ENCODE data around the gene NDUFS3.
A peak's percentile ranks its signal among the peaks of the same experiment; 100 is the strongest.
"Not testable (repeated sequence)": the region's sequence is repeated elsewhere in the genome, so short reads cannot be mapped to it uniquely, and the experiment has no call there.

Gene NDUFS3
- 29.7 to 44.8 (median 33.7) reads per million in 3 donors for total RNA-seq

DNA sequence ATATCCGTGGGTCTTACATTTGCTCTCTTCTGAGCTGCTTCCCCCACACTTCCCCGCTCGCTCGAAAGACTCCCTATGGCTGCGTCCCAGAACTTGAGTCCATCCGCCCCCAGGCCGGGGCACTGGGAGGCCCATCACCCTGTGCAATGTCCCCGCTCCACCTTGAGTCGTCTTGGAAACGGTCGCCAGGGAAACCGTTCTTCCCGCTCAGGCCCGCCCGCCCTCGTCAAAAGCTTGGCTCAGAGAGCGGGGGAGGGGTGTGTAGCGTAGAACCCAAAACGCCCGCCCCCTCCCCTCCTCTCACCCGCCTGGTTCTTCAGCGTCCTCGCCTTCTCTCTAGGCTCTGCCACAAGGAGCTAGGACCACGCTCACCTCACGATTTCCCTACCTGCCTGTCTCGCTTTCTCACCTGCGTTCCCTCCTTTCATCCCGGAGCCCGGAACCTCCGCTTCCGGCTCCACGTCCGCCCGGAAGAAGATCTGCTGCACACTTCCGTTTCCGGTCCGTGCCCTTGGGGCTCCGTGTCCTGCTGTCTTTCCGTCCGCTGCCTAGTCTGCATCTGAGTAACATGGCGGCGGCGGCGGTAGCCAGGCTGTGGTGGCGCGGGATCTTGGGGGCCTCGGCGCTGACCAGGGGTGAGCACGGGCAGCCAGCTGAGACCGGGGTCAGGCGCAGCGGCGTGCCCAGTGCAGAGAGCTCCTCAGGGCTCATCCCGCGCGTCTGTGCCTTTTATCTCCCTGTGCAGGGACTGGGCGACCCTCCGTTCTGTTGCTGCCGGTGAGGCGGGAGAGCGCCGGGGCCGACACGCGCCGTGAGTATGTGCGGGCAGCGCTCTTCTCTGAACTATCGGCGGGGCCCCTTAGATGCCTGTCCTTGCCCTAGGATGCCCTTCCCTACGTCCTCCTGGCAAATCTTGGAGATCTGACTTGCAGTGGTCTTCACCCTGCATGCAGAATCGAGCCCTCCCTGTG is at the start of gene NDUFS3, which contains the start of gene KBTBD4:
TSS of gene NDUFS3 (plus strand) at position 551 of the 971 bp plus-strand sequence. CDS start at position 569, 18 bp downstream.
TSS of gene KBTBD4 (minus strand) at position 447 of the 971 bp plus-strand sequence. CDS start at position 428, 19 bp downstream.
- peaks cover 25% of the 10 kb centered on the region for H3K4me1 ChIP-seq (ENCODE audit: control insufficient read depth, insufficient read depth, low read length, poor library complexity, severe bottlenecking)
- H3K27me3 ChIP-seq (replicated peaks; ENCODE audit: control insufficient read depth, insufficient read depth, low read length, poor library complexity, severe bottlenecking), result no peaks in the 10 kb centered on the region
- no peaks in the 10 kb centered on the region for H3K9me3 ChIP-seq (ENCODE audit: control insufficient read depth, low read length)
- H3K27ac ChIP-seq (ENCODE audit: insufficient read depth, low read length, poor library complexity, severe bottlenecking), result peak within 1 kb of the TSS; percentile 91
- DNase-seq, result peak; percentile 80 to 86 (median 81)
- peaks cover 36% of the 10 kb centered on the region for H3K36me3 ChIP-seq (ENCODE audit: control insufficient read depth, insufficient read depth, low read length)
- peak within 1 kb of the TSS; percentile 86 for H3K4me3 ChIP-seq (ENCODE audit: insufficient read depth, low read depth, low read length, poor library complexity, severe bottlenecking)

DNA sequence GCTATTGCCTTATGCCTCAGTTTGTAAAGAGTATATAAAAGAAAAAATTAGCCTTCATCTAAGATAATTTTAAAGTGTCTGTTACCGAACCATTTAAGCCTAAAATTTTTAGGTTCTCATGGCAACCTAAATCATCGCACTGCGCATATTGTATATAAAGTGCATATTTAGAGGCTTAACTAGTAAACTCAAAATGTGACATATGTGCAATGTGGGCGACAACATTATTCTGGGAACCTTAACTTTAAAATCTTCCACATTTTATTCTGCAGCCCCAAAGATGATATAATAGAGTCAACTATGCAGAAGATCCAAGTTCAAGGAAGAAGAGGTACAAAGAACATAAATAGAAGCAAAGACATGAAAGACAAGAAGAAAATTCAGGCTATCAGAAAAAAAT is 48.9 kb upstream of the NDUFS3 start:
- H3K27me3 ChIP-seq (replicated peaks; ENCODE audit: control insufficient read depth, insufficient read depth, low read length, poor library complexity, severe bottlenecking), result no peaks in the 10 kb centered on the region
- peaks cover 7% of the 10 kb centered on the region for H3K4me1 ChIP-seq (ENCODE audit: control insufficient read depth, insufficient read depth, low read length, poor library complexity, severe bottlenecking)
- H3K27ac ChIP-seq (ENCODE audit: insufficient read depth, low read length, poor library complexity, severe bottlenecking), result no peak overlapping the region
- no peak overlapping the region for H3K4me3 ChIP-seq (ENCODE audit: insufficient read depth, low read depth, low read length, poor library complexity, severe bottlenecking)
- peaks cover 4% of the 10 kb centered on the region for H3K36me3 ChIP-seq (ENCODE audit: control insufficient read depth, insufficient read depth, low read length)
- H3K9me3 ChIP-seq (ENCODE audit: control insufficient read depth, low read length), result no peaks in the 10 kb centered on the region
- DNase-seq, result no peak

DNA sequence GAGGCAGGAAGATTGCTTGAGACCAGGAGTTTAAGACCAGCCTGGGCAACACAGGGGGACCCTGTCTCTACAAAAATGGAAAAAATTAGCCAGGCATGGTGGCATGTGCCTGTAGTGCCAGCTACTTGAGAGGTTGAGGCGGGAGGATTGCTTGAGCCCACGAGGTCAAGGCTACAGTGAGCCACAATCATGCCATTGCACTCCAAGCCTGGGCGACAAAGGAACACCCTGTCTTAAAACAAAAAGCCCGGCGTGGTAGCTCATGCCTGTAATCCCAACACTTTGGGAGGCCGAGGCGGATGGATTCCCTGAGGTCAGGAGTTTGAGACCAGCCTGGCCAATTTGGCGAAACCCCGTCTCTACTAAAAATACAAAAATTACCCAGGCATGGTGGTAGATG is 48.2 kb upstream of the NDUFS3 start:
- H3K4me3 ChIP-seq (ENCODE audit: insufficient read depth, low read depth, low read length, poor library complexity, severe bottlenecking); DNase-seq; H3K4me1 ChIP-seq (ENCODE audit: control insufficient read depth, insufficient read depth, low read length, poor library complexity, severe bottlenecking); H3K27ac ChIP-seq (ENCODE audit: insufficient read depth, low read length, poor library complexity, severe bottlenecking); H3K27me3 ChIP-seq (replicated peaks; ENCODE audit: control insufficient read depth, insufficient read depth, low read length, poor library complexity, severe bottlenecking); H3K9me3 ChIP-seq (ENCODE audit: control insufficient read depth, low read length); H3K36me3 ChIP-seq (ENCODE audit: control insufficient read depth, insufficient read depth, low read length): not testable (repeated sequence)

DNA sequence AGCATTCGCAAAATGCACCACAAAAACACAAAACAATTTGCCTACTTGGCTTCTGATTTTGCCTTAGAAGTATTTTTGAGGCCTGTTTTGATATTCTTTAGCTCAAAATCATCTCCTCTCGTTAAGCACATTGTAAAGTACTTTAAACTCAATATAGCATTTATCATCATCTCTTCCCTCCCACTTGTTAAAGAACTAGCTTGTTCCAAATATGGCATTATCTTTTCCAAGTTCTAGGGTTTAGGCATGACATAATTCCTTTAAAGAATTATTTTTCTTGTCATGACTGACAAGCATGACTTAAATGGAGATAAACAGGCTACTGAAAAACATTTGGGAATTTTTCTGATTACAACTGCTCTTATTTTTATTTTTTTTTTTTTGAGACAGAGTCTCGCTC is 47.2 kb upstream of the NDUFS3 start:
- Histone ChIP-seq H3K36me3 (ENCODE audit: control insufficient read depth, insufficient read depth, low read length) (peaks cover 8% of the 10 kb centered on the region), H3K4me3 (ENCODE audit: insufficient read depth, low read depth, low read length, poor library complexity, severe bottlenecking) (no peak overlapping the region), H3K27ac (ENCODE audit: insufficient read depth, low read length, poor library complexity, severe bottlenecking) (no peak overlapping the region), H3K4me1 (ENCODE audit: control insufficient read depth, insufficient read depth, low read length, poor library complexity, severe bottlenecking) (peaks cover 6% of the 10 kb centered on the region), H3K9me3 (ENCODE audit: control insufficient read depth, low read length) (no peaks in the 10 kb centered on the region), H3K27me3 (replicated peaks; ENCODE audit: control insufficient read depth, insufficient read depth, low read length, poor library complexity, severe bottlenecking) (no peaks in the 10 kb centered on the region)
- no peak for DNase-seq

DNA sequence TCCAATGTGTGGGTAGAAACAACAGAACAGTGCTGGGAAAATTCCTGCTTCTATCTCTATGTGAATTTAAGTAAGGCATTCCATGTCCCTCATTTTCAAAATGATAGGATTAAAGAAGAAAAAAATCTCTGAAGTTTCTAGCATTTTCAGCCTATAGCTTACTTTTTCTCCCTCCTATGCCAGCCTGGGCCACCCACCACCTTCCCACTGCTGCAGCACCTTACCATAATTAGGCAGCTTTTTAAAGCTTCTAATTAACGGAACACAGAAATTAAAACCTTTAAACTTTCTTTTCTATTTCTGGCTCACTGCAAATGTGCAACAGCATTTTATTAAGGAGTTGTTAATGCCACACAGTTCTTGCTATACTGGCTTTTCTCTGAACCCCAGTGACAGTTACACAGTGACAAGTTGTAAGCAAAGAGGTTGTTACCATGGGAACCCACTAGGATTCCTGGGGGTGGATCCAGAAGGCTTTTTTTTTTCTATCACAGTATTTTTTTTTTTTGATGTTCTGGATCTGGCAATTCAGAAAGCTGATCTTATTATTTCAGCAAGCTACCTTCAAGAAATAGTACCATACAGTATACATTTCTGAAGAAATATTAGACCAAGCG is 46.2 kb upstream of the NDUFS3 start:
- no peak overlapping the region for H3K4me3 ChIP-seq (ENCODE audit: insufficient read depth, low read depth, low read length, poor library complexity, severe bottlenecking)
- peaks cover 8% of the 10 kb centered on the region for H3K36me3 ChIP-seq (ENCODE audit: control insufficient read depth, insufficient read depth, low read length)
- H3K27me3 ChIP-seq (replicated peaks; ENCODE audit: control insufficient read depth, insufficient read depth, low read length, poor library complexity, severe bottlenecking), result no peaks in the 10 kb centered on the region
- no peak overlapping the region for H3K27ac ChIP-seq (ENCODE audit: insufficient read depth, low read length, poor library complexity, severe bottlenecking)
- no peaks in the 10 kb centered on the region for H3K9me3 ChIP-seq (ENCODE audit: control insufficient read depth, low read length)
- DNase-seq, result no peak
- peaks cover 6% of the 10 kb centered on the region for H3K4me1 ChIP-seq (ENCODE audit: control insufficient read depth, insufficient read depth, low read length, poor library complexity, severe bottlenecking)

DNA sequence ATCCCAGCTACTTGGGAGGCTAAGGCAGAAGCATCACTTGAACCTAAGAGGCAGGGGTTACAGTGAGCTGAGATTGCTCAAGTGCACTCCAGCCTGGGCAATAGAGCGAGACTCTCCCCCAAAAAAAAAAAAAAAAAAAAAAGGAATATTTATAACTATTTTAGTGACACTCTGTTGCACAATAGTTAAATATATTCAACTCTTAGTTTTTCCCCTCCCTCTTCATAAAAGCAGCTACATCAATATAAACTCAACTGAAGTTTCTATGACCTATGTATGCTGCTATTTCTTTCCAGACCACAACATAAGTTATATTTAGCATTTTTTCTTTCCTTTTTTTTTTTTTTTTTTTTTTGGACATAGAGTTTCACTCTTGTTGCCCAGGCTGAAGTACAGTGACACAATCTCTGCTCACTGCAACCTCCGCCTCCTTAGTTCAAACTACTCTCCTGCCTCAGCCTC is 45.2 kb upstream of the NDUFS3 start:
- H3K27ac ChIP-seq (ENCODE audit: insufficient read depth, low read length, poor library complexity, severe bottlenecking), result no peak overlapping the region
- no peak for DNase-seq
- H3K4me3 ChIP-seq (ENCODE audit: insufficient read depth, low read depth, low read length, poor library complexity, severe bottlenecking), result no peak overlapping the region
- no peaks in the 10 kb centered on the region for H3K9me3 ChIP-seq (ENCODE audit: control insufficient read depth, low read length)
- no peaks in the 10 kb centered on the region for H3K27me3 ChIP-seq (replicated peaks; ENCODE audit: control insufficient read depth, insufficient read depth, low read length, poor library complexity, severe bottlenecking)
- H3K4me1 ChIP-seq (ENCODE audit: control insufficient read depth, insufficient read depth, low read length, poor library complexity, severe bottlenecking), result peaks cover 6% of the 10 kb centered on the region
- peaks cover 8% of the 10 kb centered on the region for H3K36me3 ChIP-seq (ENCODE audit: control insufficient read depth, insufficient read depth, low read length)

DNA sequence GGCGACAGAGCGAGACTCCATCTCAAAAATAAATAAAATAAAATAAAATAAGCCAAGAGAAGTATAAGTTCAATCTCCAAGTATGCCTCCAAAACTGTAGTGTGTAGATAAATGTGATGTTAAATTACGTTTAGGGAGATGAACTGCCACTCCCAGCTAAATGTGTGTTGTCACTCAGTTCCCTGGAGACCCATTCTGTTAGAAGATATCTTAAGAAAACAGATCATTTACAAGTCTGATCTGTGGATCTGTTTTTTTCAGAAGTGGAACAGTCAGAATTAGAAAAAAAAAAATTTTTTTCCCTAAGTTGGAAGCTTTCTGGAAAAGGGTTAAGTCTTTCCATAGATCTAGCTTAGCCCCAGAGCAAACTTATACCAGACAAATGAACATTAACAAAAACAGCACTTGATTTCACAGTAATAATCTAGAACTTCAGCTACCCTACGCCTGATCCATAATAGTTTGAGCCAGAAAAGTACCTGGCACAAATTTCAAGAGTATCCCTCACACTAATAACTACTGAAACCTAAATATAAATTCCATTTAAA is 44.1 kb upstream of the NDUFS3 start:
- H3K27ac ChIP-seq (ENCODE audit: insufficient read depth, low read length, poor library complexity, severe bottlenecking), result no peak overlapping the region
- H3K4me1 ChIP-seq (ENCODE audit: control insufficient read depth, insufficient read depth, low read length, poor library complexity, severe bottlenecking), result peaks cover 6% of the 10 kb centered on the region

DNA sequence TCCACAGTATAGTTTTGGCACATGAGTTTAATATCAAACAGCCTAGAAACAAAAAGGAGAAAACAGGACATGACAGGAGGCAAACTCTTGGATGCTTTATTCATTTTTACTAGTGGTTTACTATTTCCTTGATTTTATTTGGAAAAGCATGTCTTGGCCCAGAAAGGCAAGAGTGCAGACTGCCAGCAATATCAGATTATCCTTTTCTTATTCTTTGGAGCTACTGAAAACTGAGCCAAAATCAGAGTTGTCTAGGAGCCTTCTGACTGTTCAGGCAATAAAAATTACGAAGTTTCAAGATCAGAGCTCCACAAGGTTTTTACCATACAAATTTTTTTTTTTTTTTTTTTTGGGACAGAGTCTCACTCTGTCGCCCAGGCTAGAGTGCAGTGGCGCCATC is 42.0 kb upstream of the NDUFS3 start:
- Histone ChIP-seq H3K4me1 (ENCODE audit: control insufficient read depth, insufficient read depth, low read length, poor library complexity, severe bottlenecking) (peaks cover 12% of the 10 kb centered on the region), H3K27me3 (replicated peaks; ENCODE audit: control insufficient read depth, insufficient read depth, low read length, poor library complexity, severe bottlenecking) (no peaks in the 10 kb centered on the region), H3K27ac (ENCODE audit: insufficient read depth, low read length, poor library complexity, severe bottlenecking) (no peak overlapping the region), H3K4me3 (ENCODE audit: insufficient read depth, low read depth, low read length, poor library complexity, severe bottlenecking) (no peak overlapping the region), H3K9me3 (ENCODE audit: control insufficient read depth, low read length) (no peaks in the 10 kb centered on the region), H3K36me3 (ENCODE audit: control insufficient read depth, insufficient read depth, low read length) (peaks cover 4% of the 10 kb centered on the region)
- DNase-seq, result no peak

More for the DNA sequence above, 44.1 kb upstream of the NDUFS3 start:
- peaks cover 5% of the 10 kb centered on the region for H3K36me3 ChIP-seq (ENCODE audit: control insufficient read depth, insufficient read depth, low read length)
- no peak for DNase-seq
- H3K4me3 ChIP-seq (ENCODE audit: insufficient read depth, low read depth, low read length, poor library complexity, severe bottlenecking), result no peak overlapping the region
- H3K27me3 ChIP-seq (replicated peaks; ENCODE audit: control insufficient read depth, insufficient read depth, low read length, poor library complexity, severe bottlenecking), result no peaks in the 10 kb centered on the region
- H3K9me3 ChIP-seq (ENCODE audit: control insufficient read depth, low read length), result no peaks in the 10 kb centered on the region

DNA sequence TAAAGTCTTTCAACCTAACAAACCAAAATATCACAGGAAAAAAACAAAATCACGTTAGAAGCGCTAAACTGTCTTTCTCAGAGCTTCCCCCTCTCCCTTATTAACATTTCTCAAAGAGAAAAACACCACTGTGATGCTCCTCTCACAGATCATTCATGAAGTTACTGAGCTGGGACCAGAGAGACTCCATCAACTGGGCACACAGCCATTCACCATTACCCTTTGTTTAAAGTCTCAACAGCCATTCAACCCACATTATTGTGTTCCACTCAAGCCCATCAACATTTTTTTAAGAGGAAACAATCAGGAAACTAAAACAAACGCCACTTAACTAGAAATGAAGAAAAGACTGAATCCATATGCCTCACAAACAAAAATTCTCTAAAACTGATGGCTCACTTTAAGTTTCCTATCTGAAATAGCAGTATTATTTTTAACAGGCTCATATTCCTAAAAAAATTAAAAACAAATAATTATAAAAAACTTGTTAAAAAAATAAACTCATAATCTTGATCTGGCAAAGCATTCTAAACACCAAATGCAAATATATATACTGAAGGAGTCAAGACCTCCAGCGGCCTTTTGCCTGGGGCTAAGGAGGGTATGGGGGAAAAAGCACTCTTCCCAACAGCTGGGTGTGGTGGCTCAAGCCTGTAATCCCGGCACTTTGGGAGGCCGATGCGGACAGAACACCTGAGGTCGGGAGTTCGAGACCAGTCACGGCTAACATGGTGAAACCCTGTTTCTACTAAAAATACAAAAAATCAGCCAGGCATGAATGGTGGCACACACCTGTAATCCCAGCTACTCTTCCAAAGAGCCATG is 39.9 kb upstream of the NDUFS3 start:
- H3K4me3 ChIP-seq (ENCODE audit: insufficient read depth, low read depth, low read length, poor library complexity, severe bottlenecking), result no peak overlapping the region
- no peaks in the 10 kb centered on the region for H3K27me3 ChIP-seq (replicated peaks; ENCODE audit: control insufficient read depth, insufficient read depth, low read length, poor library complexity, severe bottlenecking)
- no peak for DNase-seq
- peaks cover 4% of the 10 kb centered on the region for H3K36me3 ChIP-seq (ENCODE audit: control insufficient read depth, insufficient read depth, low read length)
- peaks cover 11% of the 10 kb centered on the region for H3K4me1 ChIP-seq (ENCODE audit: control insufficient read depth, insufficient read depth, low read length, poor library complexity, severe bottlenecking)
- no peak overlapping the region for H3K27ac ChIP-seq (ENCODE audit: insufficient read depth, low read length, poor library complexity, severe bottlenecking)
- no peaks in the 10 kb centered on the region for H3K9me3 ChIP-seq (ENCODE audit: control insufficient read depth, low read length)
